ENCODE data around the gene HOXA1.
A peak's percentile ranks its signal among the peaks of the same experiment; 100 is the strongest.

The HOXA1 gene

GRCh38 chr7:27094304-27095049 lies 1.3 kb downstream of the HOXA1 start:
- no peak for DNase-seq (ENCODE audit: low read depth)
- H3K4me3 ChIP-seq (ENCODE audit: low read length): peak overlapping the region; percentile 81
- no peak for TF ChIP-seq CTCF (IDR thresholded peaks at IDR 0.05; ENCODE audit: insufficient read depth, low read depth, low read length, missing control alignments)

GRCh38 chr7:27093184-27093895 lies 2.5 kb downstream of the HOXA1 start:
- no peak for TF ChIP-seq CTCF (IDR thresholded peaks at IDR 0.05; ENCODE audit: insufficient read depth, low read depth, low read length, missing control alignments)
- H3K4me3 ChIP-seq (ENCODE audit: low read length): no peak overlapping the region
- DNase-seq (ENCODE audit: low read depth): no peak

- no peak for DNase-seq (ENCODE audit: low read depth)
- no peak overlapping the region for H3K4me3 ChIP-seq (ENCODE audit: low read length)
- no peak for TF ChIP-seq CTCF (IDR thresholded peaks at IDR 0.05; ENCODE audit: insufficient read depth, low read depth, low read length, missing control alignments)
Measured at GRCh38 chr7:27092819-27093110, 3.0 kb downstream of the HOXA1 start.

GRCh38 chr7:27091941-27092818 lies 3.6 kb downstream of the HOXA1 start:
- TF ChIP-seq CTCF (IDR thresholded peaks at IDR 0.05; ENCODE audit: insufficient read depth, low read depth, low read length, missing control alignments): no peak
- H3K4me3 ChIP-seq (ENCODE audit: low read length): no peak overlapping the region
- DNase-seq (ENCODE audit: low read depth): no peak

GRCh38 chr7:27091105-27091504 lies 4.7 kb downstream of the HOXA1 start:
- no peak for TF ChIP-seq CTCF (IDR thresholded peaks at IDR 0.05; ENCODE audit: insufficient read depth, low read depth, low read length, missing control alignments)
- DNase-seq (ENCODE audit: low read depth): no peak
- no peak overlapping the region for H3K4me3 ChIP-seq (ENCODE audit: low read length)

GRCh38 chr7:27088002-27088922 lies 7.5 kb downstream of the HOXA1 start:
- TF ChIP-seq CTCF (IDR thresholded peaks at IDR 0.05; ENCODE audit: insufficient read depth, low read depth, low read length, missing control alignments): no peak
- H3K4me3 ChIP-seq (ENCODE audit: low read length): no peak overlapping the region
- no peak for DNase-seq (ENCODE audit: low read depth)

All from epithelial cell of esophagus (primary cell).